ENCODE results near the gene KIAA0232.

DNA sequence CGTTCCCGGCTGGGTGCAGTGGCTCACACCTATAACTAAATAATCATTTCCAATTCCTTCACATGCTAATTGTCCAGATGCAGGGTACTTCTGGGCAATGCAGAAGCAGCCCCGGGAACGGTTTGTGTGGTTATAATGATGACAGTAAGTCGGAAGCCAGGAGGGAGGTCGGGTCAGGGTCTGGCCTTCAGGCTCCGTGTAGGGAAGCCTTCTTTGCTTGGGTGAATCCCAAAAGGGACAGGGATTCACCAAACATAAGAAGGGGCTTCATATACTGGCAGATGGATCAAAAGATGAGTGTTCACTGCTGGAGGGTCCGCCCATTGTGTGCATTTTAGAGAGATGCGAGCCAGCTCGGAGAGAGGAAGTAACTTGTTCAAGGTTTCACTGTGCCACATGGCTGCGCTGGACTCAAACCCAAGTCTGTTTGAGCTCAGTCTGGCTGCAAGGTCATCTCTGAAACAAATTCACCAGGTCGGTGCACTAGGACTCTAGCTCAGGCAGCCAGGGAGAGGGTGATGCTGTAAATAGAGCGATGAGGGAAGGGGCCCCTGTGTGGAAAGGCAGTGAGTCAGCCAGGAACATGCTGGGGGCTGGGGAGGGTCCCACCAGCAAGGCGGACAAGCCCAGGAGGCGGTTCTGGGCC, 4.8 kb upstream of the KIAA0232 start:
- TF ChIP-seq, protein P1, sequence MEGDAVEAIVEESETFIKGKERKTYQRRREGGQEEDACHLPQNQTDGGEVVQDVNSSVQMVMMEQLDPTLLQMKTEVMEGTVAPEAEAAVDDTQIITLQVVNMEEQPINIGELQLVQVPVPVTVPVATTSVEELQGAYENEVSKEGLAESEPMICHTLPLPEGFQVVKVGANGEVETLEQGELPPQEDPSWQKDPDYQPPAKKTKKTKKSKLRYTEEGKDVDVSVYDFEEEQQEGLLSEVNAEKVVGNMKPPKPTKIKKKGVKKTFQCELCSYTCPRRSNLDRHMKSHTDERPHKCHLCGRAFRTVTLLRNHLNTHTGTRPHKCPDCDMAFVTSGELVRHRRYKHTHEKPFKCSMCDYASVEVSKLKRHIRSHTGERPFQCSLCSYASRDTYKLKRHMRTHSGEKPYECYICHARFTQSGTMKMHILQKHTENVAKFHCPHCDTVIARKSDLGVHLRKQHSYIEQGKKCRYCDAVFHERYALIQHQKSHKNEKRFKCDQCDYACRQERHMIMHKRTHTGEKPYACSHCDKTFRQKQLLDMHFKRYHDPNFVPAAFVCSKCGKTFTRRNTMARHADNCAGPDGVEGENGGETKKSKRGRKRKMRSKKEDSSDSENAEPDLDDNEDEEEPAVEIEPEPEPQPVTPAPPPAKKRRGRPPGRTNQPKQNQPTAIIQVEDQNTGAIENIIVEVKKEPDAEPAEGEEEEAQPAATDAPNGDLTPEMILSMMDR (IDR thresholded peaks at IDR 0.05), result no peak
- TF ChIP-seq POLR2A (IDR thresholded peaks at IDR 0.05), result no peak
